GM23338 (cell line): ENCODE results near the gene C11orf24. TPM values are rescaled to one million over a fixed set of nuclear protein-coding genes. Genes with fewer than 3 reads are reported as not detected.

Experiments used
- ATAC-seq: fragments of 200-7000 bp; cut with Tn5 transposase; 3 replicates; pipeline ENCODE4 v1.9.1; 2020
- DNase-seq: peaks from one replicate; pipeline ENCODE4 v3.0.0-alpha.2; 2015; ENCODE audit warnings: low spot score
- H2AFZ ChIP-seq: fragments of 200-600 bp; sonication (generic); 2 replicates; pipeline ENCODE4 v1.8.0; 2016; ENCODE audit warnings: antibody characterized with exemption, mild to moderate bottlenecking, moderate library complexity
- H3F3A ChIP-seq: fragments of 200-600 bp; sonication (generic); replicated peaks from 2 replicates; pipeline ENCODE4 v1.8.0; 2017; ENCODE audit warnings: antibody characterized with exemption, mixed run types, low read depth
- H3K27ac ChIP-seq: fragments of 200-600 bp; sonication (generic); 2 replicates; pipeline ENCODE4 v1.6.1; 2016; ENCODE audit warnings: low read depth
- H3K27me3 ChIP-seq: fragments of 200-600 bp; sonication (generic); 2 replicates; pipeline ENCODE4 v1.8.0; 2016; ENCODE audit warnings: mild to moderate bottlenecking, mixed run types, moderate library complexity; ENCODE audit not compliant: insufficient read depth
- H3K36me3 ChIP-seq: fragments of 200-600 bp; sonication (generic); 2 replicates; pipeline ENCODE4 v1.8.0; 2016; ENCODE audit warnings: mild to moderate bottlenecking; ENCODE audit not compliant: insufficient read depth
- H3K4me1 ChIP-seq: fragments of 200-600 bp; sonication (generic); 2 replicates; pipeline ENCODE4 v1.8.0; 2016; ENCODE audit warnings: mild to moderate bottlenecking, moderate library complexity; ENCODE audit not compliant: insufficient read depth
- H3K4me2 ChIP-seq: fragments of 200-600 bp; sonication (generic); 2 replicates; pipeline ENCODE4 v1.7.1; 2017; ENCODE audit warnings: mixed run types
- H3K4me3 ChIP-seq: fragments of 200-600 bp; sonication (generic); 2 replicates; pipeline ENCODE4 v1.6.1; 2016; ENCODE audit warnings: mixed run types
- H3K79me2 ChIP-seq: fragments of 200-600 bp; sonication (generic); replicated peaks from 2 replicates; pipeline ENCODE4 v1.8.0; 2017; ENCODE audit warnings: mild to moderate bottlenecking; ENCODE audit not compliant: insufficient read depth
- H3K9me2 ChIP-seq: fragments of 200-600 bp; sonication (generic); 2 replicates; pipeline ENCODE4 v1.8.0; 2017; ENCODE audit not compliant: insufficient read depth
- H4K20me1 ChIP-seq: fragments of 200-600 bp; sonication (generic); replicated peaks from 2 replicates; pipeline ENCODE4 v1.8.0; 2017; ENCODE audit warnings: mild to moderate bottlenecking; ENCODE audit not compliant: insufficient read depth
- H3K27ac Mint-ChIP-seq: 2 replicates; pipeline ENCODE4 v1.8.0; 2020; ENCODE audit warnings: inconsistent platforms, mild to moderate bottlenecking, moderate library complexity, mixed read lengths
- H3K27me3 Mint-ChIP-seq: 3 replicates; pipeline ENCODE4 v1.8.0; 2022; ENCODE audit warnings: low read depth, mild to moderate bottlenecking, moderate library complexity, mixed read lengths, inconsistent platforms; ENCODE audit not compliant: insufficient read depth, poor library complexity
- H3K36me3 Mint-ChIP-seq: 3 replicates; pipeline ENCODE4 v1.8.0; 2021; ENCODE audit warnings: low read depth, mild to moderate bottlenecking, inconsistent platforms, moderate library complexity, mixed read lengths
- H3K4me1 Mint-ChIP-seq: 3 replicates; pipeline ENCODE4 v1.8.0; 2020; ENCODE audit warnings: mild to moderate bottlenecking, inconsistent platforms, mixed read lengths
- H3K4me3 Mint-ChIP-seq: 3 replicates; pipeline ENCODE4 v1.8.0; 2021; ENCODE audit warnings: moderate library complexity, mild to moderate bottlenecking, inconsistent platforms, mixed read lengths
- H3K9me3 Mint-ChIP-seq: 3 replicates; pipeline ENCODE4 v1.8.0; 2020; ENCODE audit warnings: moderate library complexity, mild to moderate bottlenecking, inconsistent platforms, mixed read lengths
- CREB1 ChIP-seq: fragments of 250-450 bp; sonication (Bioruptor Pico); IDR thresholded peaks from 2 replicates; pipeline ENCODE4 v1.5.0; 2020; ENCODE audit warnings: low read depth, mild to moderate bottlenecking, moderate library complexity
- CTCF ChIP-seq, 2 experiments: fragments of 200-600 bp in 1 of 2; sonication (generic) in 1 of 2; conservative IDR thresholded peaks; 2 replicates each; pipeline versions ENCODE4 v1.5.1 to v1.6.1; 2016 to 2017; ENCODE audit warnings: antibody characterized with exemption in 2 of 2, low read depth in 2 of 2, mild to moderate bottlenecking in 2 of 2, moderate library complexity in 1 of 2
- ETS1 ChIP-seq: IDR thresholded peaks from 2 replicates; pipeline ENCODE4 v1.6.1; 2016; ENCODE audit warnings: antibody characterized with exemption
- EZH2 ChIP-seq: fragments of 200-600 bp; sonication (generic); IDR thresholded peaks from one replicate; pipeline ENCODE4 v1.8.0; 2017; ENCODE audit warnings: antibody characterized with exemption, mild to moderate bottlenecking, low read depth; ENCODE audit not compliant: unreplicated experiment
- EZH2phosphoT487 ChIP-seq: fragments of 200-600 bp; sonication (generic); IDR thresholded peaks from one replicate; pipeline ENCODE4 v1.8.1; 2018; ENCODE audit warnings: antibody characterized with exemption; ENCODE audit not compliant: unreplicated experiment
- JUNB ChIP-seq: IDR thresholded peaks from one replicate; pipeline ENCODE4 v1.6.1; 2016; ENCODE audit warnings: antibody characterized with exemption; ENCODE audit not compliant: unreplicated experiment
- NANOG ChIP-seq: IDR thresholded peaks from 2 replicates; pipeline ENCODE4 v1.6.1; 2016; ENCODE audit warnings: antibody characterized with exemption, borderline replicate concordance
- REST ChIP-seq: IDR thresholded peaks from one replicate; pipeline ENCODE4 v1.6.1; 2018; ENCODE audit warnings: antibody characterized with exemption; ENCODE audit not compliant: unreplicated experiment
- STAT1 ChIP-seq: IDR thresholded peaks from one replicate; pipeline ENCODE4 v1.6.1; 2016; ENCODE audit warnings: antibody characterized with exemption; ENCODE audit not compliant: unreplicated experiment
- ZNF331 ChIP-seq: fragments of 250-450 bp; sonication (Bioruptor Pico); IDR thresholded peaks from 2 replicates; pipeline ENCODE4 v1.5.0; 2020; ENCODE audit warnings: low read depth, mild to moderate bottlenecking, moderate library complexity
- polyA plus RNA-seq: library from polyadenylated mRNA; unstranded; fragments of >200 nt; fragmentation: Nextera tagmentation; extraction: Ambion mirVana; gene quantifications from 2 replicates; pipeline ENCODE4 v1.2.1, GENCODE V29; 2016
- total RNA-seq: library from RNA; depleted of rRNA; stranded (reverse); fragments of >200 nt; shearing (Covaris generic); gene quantifications from 2 replicates; pipeline ENCODE4 v1.2.3, GENCODE V29; 2014

The C11orf24 gene
- total and polyA plus RNA-seq, 2 experiments from 2014 or later: 49.8 to 57.5 TPM

- Mint-ChIP-seq H3K27me3 (peaks cover 2% of the 10 kb centered on the region), H3K36me3 (no peaks in the 10 kb centered on the region; the same call in 2 of the 3 replicates), H3K4me1 (peaks cover 5% of the 10 kb centered on the region; the same call in 2 of the 3 replicates), H3K9me3 (no peaks in the 10 kb centered on the region), H3K27ac (no peak overlapping the region), H3K4me3 (no peak overlapping the region)
- Histone ChIP-seq H3K4me1 (peaks cover 1% of the 10 kb centered on the region; the same call in 1 of the 2 replicates), H4K20me1 (no peaks in the 10 kb centered on the region), H2AFZ (no peak overlapping the region), H3F3A (peaks cover 4% of the 10 kb centered on the region; the same call in 1 of the 2 replicates), H3K27me3 (no peaks in the 10 kb centered on the region), H3K4me3 (no peak overlapping the region), H3K4me2 (no peak overlapping the region), H3K79me2 (peaks cover 1% of the 10 kb centered on the region), H3K27ac (no peak overlapping the region), H3K9me2 (no peaks in the 10 kb centered on the region), H3K36me3 (no peaks in the 10 kb centered on the region)
- DNase-seq (no peak), ATAC-seq (no peak)
- TF ChIP-seq ZNF331 (CRISPR knock-in tag): no peak
Observed at GRCh38 chr11:68275721-68276507, 4.1 kb upstream of the C11orf24 start.

GRCh38 chr11:68274306-68274705 is 2.5 kb upstream of the C11orf24 start:
- H3K4me3 Mint-ChIP-seq: no peak overlapping the region
- H2AFZ ChIP-seq: no peak overlapping the region
- no peaks in the 10 kb centered on the region for H3K36me3 ChIP-seq
- no peak overlapping the region for H3K27ac ChIP-seq
- no peaks in the 10 kb centered on the region for H3K9me2 ChIP-seq
- TF ChIP-seq CREB1 (CRISPR knock-in tag): no peak
- TF ChIP-seq STAT1: no peak
- TF ChIP-seq ZNF331 (CRISPR knock-in tag): no peak
- no peak for TF ChIP-seq EZH2phosphoT487
- no peak for TF ChIP-seq JUNB
- no peak for TF ChIP-seq ETS1
- TF ChIP-seq EZH2: no peak
- no peak for TF ChIP-seq CTCF (conservative IDR thresholded peaks at IDR 0.05; ENCODE audit: low read depth in 2 of 2)
- no peak for TF ChIP-seq REST
- TF ChIP-seq NANOG: no peak
- peaks cover 17% of the 10 kb centered on the region for H3K79me2 ChIP-seq
- peaks cover 2% of the 10 kb centered on the region for H3K27me3 Mint-ChIP-seq
- no peak overlapping the region for H3K4me2 ChIP-seq
- H3K4me3 ChIP-seq: no peak overlapping the region
- no peaks in the 10 kb centered on the region for H3K27me3 ChIP-seq
- no peaks in the 10 kb centered on the region for H3K9me3 Mint-ChIP-seq
- ATAC-seq (no peak), DNase-seq (no peak)
- H3F3A ChIP-seq: peaks cover 6% of the 10 kb centered on the region; the same call in 1 of the 2 replicates
- peaks cover 13% of the 10 kb centered on the region for H3K4me1 Mint-ChIP-seq
- H3K4me1 ChIP-seq: peaks cover 7% of the 10 kb centered on the region; the same call in 1 of the 2 replicates
- no peak overlapping the region for H3K27ac Mint-ChIP-seq
- no peaks in the 10 kb centered on the region; the same call in 2 of the 3 replicates for H3K36me3 Mint-ChIP-seq
- no peaks in the 10 kb centered on the region; the same call in 1 of the 2 replicates for H4K20me1 ChIP-seq
